ACC112 (cell line): Measurements from ENCODE around the gene CCDC175.

Experiments
- H2AFZ ChIP-seq: fragments of 200-600 bp; sonication (generic); one replicate; pipeline ENCODE4 v1.6.0; 2017; ENCODE audit warnings: antibody characterized with exemption, low read length; ENCODE audit not compliant: unreplicated experiment
- H3K27ac ChIP-seq: fragments of 200-600 bp; sonication (generic); 2 replicates; pipeline ENCODE4 v1.5.1; 2014; ENCODE audit warnings: low read depth, mild to moderate bottlenecking, antibody characterized with exemption, low read length, moderate library complexity
- H3K27me3 ChIP-seq: fragments of 200-600 bp; sonication (generic); 2 replicates; pipeline ENCODE4 v1.6.1; 2014; ENCODE audit warnings: mild to moderate bottlenecking, antibody characterized with exemption, low read length, moderate library complexity, mixed read lengths; ENCODE audit not compliant: insufficient read depth
- H3K36me3 ChIP-seq: fragments of 200-600 bp; sonication (generic); 2 replicates; pipeline ENCODE4 v1.6.1; 2016; ENCODE audit warnings: mild to moderate bottlenecking, antibody characterized with exemption, low read length, moderate library complexity, mixed read lengths; ENCODE audit not compliant: insufficient read depth
- H3K4me1 ChIP-seq: fragments of 200-600 bp; sonication (generic); one replicate; pipeline ENCODE4 v1.6.1; 2016; ENCODE audit warnings: low read length, mixed read lengths; ENCODE audit not compliant: insufficient read depth, unreplicated experiment, control insufficient read depth
- H3K4me3 ChIP-seq: fragments of 200-600 bp; sonication (generic); 2 replicates; pipeline ENCODE4 v1.5.1; 2014; ENCODE audit warnings: mild to moderate bottlenecking, low read depth, low read length
- H3K79me2 ChIP-seq: fragments of 200-600 bp; sonication (generic); one replicate; pipeline ENCODE4 v1.6.0; 2016; ENCODE audit warnings: low read length; ENCODE audit not compliant: control insufficient read depth, unreplicated experiment, insufficient read depth

The CCDC175 gene

DNA sequence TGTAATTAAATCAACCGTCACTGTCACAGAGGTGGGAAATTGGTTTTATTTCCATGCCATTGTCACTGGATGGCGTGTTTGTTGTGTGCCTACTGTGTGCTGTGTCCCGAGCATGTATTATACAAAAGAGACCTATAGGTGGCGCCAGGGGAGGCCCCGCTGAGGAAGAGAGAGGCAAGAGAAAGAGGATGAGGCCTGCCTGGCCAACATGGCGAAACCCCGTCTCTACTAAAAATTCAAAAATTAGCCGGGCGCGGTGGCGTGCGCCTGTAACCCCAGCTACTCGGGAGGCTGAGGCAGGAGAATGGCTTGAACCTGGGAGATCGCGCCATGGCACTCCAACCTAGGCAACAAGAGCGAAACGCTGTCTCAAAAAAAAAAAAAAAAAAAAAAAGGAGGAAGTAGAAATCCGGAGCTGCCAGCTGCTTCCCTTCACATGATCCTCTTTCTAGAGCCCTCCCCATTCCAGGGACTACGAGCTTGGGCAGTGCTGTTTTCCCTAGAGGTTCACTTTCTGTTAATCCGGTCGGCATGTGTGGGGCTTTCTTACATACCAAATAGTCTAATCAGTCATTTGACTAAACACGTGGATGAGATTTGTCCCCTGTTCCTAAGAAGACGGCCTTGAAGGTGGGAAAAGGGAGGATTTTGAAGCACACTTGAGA lies 6.4 kb upstream of the CCDC175 start:
- no peaks in the 10 kb centered on the region for H3K4me1 ChIP-seq
- H3K27ac ChIP-seq = no peak overlapping the region
- no peak overlapping the region for H3K4me3 ChIP-seq
- H3K79me2 ChIP-seq = no peaks in the 10 kb centered on the region
- H3K36me3 ChIP-seq = no peaks in the 10 kb centered on the region
- no peaks in the 10 kb centered on the region for H3K27me3 ChIP-seq
- H2AFZ ChIP-seq = no peak overlapping the region

DNA sequence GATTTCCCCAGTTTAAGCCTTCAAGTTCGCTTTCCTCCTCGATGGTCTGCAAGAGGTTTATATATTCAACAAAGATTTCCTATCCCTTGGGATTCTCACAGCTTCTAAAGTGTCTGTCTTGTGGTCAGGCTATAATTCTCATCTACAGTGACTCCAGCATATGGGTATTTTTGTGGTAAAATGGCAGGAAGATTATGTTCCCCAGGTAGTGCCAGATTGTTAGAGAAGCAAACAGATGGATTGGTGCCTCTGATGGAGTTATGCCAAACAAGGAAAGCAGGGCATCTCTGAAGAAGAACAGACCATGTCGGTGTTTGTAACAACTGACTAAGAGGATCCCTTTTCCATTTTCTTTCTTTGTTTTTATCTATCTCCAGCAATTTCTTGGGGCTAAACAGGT lies 5.5 kb upstream of the CCDC175 start:
- no peak overlapping the region for H3K27ac ChIP-seq
- H3K4me1 ChIP-seq = no peaks in the 10 kb centered on the region
- no peaks in the 10 kb centered on the region for H3K36me3 ChIP-seq
- no peaks in the 10 kb centered on the region for H3K79me2 ChIP-seq
- H3K4me3 ChIP-seq = no peak overlapping the region
- no peak overlapping the region for H2AFZ ChIP-seq
- no peaks in the 10 kb centered on the region for H3K27me3 ChIP-seq

DNA sequence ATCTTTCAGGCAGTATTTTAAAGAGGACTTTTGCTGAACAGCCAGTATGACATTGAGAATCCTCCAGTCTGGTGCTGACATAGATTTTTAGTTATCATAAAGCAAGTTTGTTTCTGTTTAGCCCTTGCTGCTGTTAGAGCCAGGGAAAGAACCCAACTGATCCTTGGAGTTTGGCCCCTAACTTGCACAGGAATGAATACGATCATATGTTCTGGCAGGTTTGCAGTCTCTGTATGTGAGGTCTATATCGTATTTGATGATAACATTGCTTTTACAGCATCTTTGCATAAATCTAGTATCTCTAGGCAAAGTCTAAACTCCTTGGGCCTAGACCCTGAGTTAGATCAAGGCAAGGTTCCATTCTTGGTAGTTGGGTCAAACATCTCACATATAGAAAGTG lies 4.3 kb upstream of the CCDC175 start:
- H2AFZ ChIP-seq = no peak overlapping the region
- no peaks in the 10 kb centered on the region for H3K36me3 ChIP-seq

DNA sequence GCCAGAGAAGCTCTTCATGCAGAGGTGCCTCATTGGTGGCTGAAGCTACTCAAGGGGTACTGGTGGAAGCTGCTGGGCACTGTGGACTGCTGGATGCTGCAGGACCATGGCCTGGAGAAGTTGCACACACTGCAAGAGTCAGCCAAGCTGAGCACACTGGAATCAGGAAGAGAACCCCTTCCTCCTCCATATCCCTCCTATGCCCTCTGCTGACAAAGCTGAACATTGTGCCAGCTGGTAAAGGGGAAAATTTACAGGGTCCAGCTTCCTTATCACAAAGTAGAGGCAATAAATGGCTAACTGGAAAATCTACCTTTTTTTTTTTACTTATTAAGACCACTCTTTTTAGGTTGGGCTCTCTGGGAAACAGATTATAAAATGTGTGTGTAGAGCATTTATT lies 6.5 kb downstream of the CCDC175 start:
- no peak overlapping the region for H3K27ac ChIP-seq
- peaks cover 43% of the 10 kb centered on the region for H3K27me3 ChIP-seq
- no peak overlapping the region for H2AFZ ChIP-seq
- no peaks in the 10 kb centered on the region for H3K36me3 ChIP-seq
- no peak overlapping the region for H3K4me3 ChIP-seq
- no peaks in the 10 kb centered on the region for H3K79me2 ChIP-seq
- no peaks in the 10 kb centered on the region for H3K4me1 ChIP-seq

More for the DNA sequence above, 4.3 kb upstream of the CCDC175 start:
- no peaks in the 10 kb centered on the region for H3K4me1 ChIP-seq
- no peak overlapping the region for H3K27ac ChIP-seq
- H3K27me3 ChIP-seq = no peaks in the 10 kb centered on the region
- H3K79me2 ChIP-seq = no peaks in the 10 kb centered on the region
- no peak overlapping the region for H3K4me3 ChIP-seq

DNA sequence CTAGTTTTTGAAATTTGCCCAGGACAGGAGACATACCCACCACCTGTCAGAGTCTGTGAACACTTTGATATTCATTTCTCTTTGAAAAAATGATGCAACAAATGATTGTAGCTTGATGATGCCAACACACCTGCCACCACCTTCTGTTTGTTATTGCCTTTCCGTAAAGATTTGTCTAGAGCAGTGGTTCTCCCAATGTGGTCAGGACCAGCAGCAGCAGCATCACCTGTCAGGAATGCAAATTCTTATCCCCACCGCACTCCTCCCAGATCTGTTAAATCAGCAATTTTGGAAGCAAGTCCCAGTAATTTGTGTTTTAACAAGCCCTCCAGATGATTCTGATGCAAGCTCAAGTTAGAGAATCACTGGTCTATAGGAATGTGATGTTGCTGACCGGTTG lies 9.9 kb downstream of the CCDC175 start:
- Histone ChIP-seq H2AFZ (no peak overlapping the region), H3K79me2 (no peaks in the 10 kb centered on the region), H3K27me3 (peaks cover 48% of the 10 kb centered on the region), H3K36me3 (no peaks in the 10 kb centered on the region), H3K4me1 (no peaks in the 10 kb centered on the region), H3K4me3 (no peak overlapping the region), H3K27ac (no peak overlapping the region)

DNA sequence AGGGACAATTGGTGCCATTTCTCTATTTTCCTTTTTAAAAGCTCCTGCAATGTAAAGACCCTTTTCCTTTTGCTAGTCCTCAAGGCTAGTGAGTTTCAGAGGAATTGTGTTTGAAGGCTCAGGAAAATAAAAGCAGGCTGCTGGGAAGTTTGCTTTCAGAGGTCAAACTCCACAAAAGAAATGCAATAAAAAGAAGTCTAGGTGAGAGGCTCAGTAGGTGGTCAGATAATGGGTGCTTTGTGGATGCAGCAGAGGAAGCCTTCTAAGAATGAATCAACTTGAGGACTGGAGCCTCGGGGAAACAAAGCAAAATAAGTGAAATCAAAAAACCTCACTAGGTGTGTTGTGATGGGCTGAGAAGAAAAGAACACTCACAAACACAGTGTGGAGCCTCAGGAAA lies 10.3 kb downstream of the CCDC175 start:
- H2AFZ ChIP-seq = no peak overlapping the region

DNA sequence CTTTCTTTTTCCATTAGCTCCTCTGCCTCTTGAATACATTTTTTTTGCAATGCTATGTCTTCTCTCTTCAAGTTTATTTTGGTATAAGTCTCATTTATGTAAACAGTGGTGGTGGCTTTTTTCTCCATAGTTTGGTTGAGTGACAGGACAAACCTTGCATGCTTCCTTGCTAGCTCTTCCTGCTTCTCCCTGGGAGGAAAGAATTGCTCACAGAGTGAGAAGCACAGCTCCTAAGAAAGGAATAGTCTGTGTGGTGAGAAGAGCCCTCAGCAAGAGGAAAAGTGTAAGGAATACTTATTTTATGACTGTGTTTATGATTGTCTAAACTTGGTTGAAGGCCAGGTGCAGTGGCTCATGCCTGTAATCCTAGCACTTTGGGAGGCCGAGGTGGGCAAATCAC lies 11.5 kb downstream of the CCDC175 start:
- no peaks in the 10 kb centered on the region for H3K4me1 ChIP-seq
- no peak overlapping the region for H3K27ac ChIP-seq
- no peak overlapping the region for H2AFZ ChIP-seq
- H3K4me3 ChIP-seq = no peak overlapping the region
- H3K36me3 ChIP-seq = no peaks in the 10 kb centered on the region
- no peaks in the 10 kb centered on the region for H3K79me2 ChIP-seq
- peaks cover 44% of the 10 kb centered on the region for H3K27me3 ChIP-seq

More for the DNA sequence above, 10.3 kb downstream of the CCDC175 start:
- Histone ChIP-seq H3K79me2 (no peaks in the 10 kb centered on the region), H3K4me1 (no peaks in the 10 kb centered on the region), H3K27me3 (peaks cover 44% of the 10 kb centered on the region), H3K27ac (no peak overlapping the region), H3K4me3 (no peak overlapping the region), H3K36me3 (no peaks in the 10 kb centered on the region)

DNA sequence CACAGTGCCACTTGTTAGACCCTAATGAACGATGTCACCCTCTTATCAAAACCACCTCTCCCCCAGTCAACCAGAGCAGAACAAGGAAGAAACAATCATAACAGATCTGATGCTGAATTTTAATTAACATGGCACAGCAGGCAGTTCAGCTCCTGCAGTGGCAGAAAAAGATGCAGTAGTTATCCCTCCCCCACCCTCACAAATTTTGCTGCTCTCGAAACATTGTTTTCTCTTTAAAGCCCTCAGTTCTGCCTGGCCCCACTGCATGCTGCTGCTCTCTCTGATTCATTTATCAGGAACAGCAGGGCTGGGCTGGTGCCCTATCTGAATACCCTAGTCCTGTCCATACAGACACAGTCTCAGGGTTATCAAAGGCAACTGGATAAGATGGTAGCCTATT lies 12.2 kb downstream of the CCDC175 start:
- Histone ChIP-seq H3K36me3 (no peaks in the 10 kb centered on the region), H3K27ac (no peak overlapping the region), H3K79me2 (no peaks in the 10 kb centered on the region), H3K27me3 (peaks cover 39% of the 10 kb centered on the region), H2AFZ (no peak overlapping the region), H3K4me3 (no peak overlapping the region), H3K4me1 (no peaks in the 10 kb centered on the region)

DNA sequence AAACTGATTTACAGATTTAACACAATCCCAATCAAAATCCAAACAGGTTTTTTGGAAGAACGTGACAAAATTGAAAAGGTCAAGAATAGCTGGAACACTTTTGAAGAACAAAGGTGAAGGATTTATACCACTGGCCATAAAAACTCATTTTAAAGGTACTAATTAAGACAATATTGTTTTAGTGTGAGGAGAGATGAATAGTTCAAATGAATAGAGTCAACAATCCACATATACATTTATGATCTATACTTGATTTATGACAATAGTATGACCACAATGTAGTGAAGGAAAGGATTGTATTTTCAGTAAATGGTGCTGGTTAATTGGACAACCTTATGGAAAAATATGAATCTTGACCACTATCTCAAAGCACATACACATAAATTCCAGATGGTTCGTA lies 29.3 kb downstream of the CCDC175 start:
- Histone ChIP-seq H3K27me3 (no peaks in the 10 kb centered on the region), H2AFZ (no peak overlapping the region), H3K4me1 (peaks cover 8% of the 10 kb centered on the region), H3K4me3 (no peak overlapping the region), H3K36me3 (no peaks in the 10 kb centered on the region), H3K79me2 (no peaks in the 10 kb centered on the region), H3K27ac (no peak overlapping the region)

DNA sequence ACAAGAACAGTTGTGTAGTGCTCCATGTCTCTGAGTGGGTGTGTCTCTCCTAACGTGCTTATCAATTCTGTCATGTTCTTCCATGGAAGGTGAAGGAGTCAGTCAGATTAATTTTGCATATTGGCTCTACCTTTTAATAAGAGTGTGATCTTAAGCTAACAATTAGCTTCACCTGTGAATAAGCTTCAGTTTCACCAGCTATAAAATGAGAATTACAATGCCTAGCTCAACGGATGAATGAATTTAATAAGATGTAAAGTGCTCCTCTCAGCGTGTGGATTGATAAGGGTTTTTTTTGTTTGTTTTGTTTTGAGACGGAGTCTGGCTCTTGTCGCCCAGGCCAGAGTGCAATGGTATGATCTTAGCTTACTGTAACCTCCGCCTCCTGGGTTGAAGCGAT lies 32.7 kb downstream of the CCDC175 start:
- H3K4me3 ChIP-seq = no peak overlapping the region
- no peak overlapping the region for H3K27ac ChIP-seq
- peaks cover 8% of the 10 kb centered on the region for H3K4me1 ChIP-seq
- H3K79me2 ChIP-seq = no peaks in the 10 kb centered on the region
- H3K36me3 ChIP-seq = no peaks in the 10 kb centered on the region
- no peak overlapping the region for H2AFZ ChIP-seq
- H3K27me3 ChIP-seq = no peaks in the 10 kb centered on the region

DNA sequence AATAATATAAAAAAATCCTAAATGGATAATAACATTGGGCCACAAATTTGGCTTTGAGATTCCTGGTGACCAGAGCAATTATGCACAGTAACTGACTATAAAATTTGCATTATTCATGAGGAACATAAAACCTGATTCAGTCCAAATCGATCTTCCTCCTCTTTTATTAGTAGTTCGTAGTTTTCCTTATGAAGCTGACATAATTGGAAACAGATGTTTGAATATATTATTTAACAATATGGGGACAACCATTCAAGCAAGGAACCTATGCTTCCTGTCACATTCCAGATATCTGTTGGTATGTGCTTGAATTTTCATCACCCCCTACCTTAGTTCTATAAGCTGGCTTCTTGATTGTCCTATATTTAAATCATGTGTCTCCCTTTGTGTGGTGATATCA lies 34.9 kb downstream of the CCDC175 start:
- Histone ChIP-seq H3K4me3 (no peak overlapping the region), H3K79me2 (no peaks in the 10 kb centered on the region), H3K27me3 (no peaks in the 10 kb centered on the region), H3K27ac (no peak overlapping the region), H3K36me3 (no peaks in the 10 kb centered on the region), H2AFZ (no peak overlapping the region), H3K4me1 (peaks cover 8% of the 10 kb centered on the region)
